ENCODE measurements around the gene MINK1. TPM values are rescaled to one million over a fixed set of nuclear protein-coding genes. Genes with fewer than 3 reads are reported as not detected.
A peak's percentile ranks its signal among the peaks of the same experiment; 100 is the strongest.

Gene MINK1
- total and polyA plus RNA-seq, 9 donors, result 37.6 to 177 (median 95.8) TPM

- Histone ChIP-seq H3K27me3 (no peaks in the 10 kb centered on the region), H3K27ac (peak overlapping the region in 1 of 2 donors; percentile 96), H3K4me3 (peak overlapping the region; percentile 81), H3K9me3 (no peaks in the 10 kb centered on the region), H3K4me1 (ENCODE audit: insufficient read depth) (peaks cover 19% of the 10 kb centered on the region), H3K36me3 (no peaks in the 10 kb centered on the region)
- intact Hi-C loops (cut with DNase I), result no loop called here
- WGBS, 3 donors, result 37 to 55% (median 37%) methylated on average over 4 of the region's 4 CpGs
- no peak for TF ChIP-seq EP300 (IDR thresholded peaks at IDR 0.05)
- no peak for TF ChIP-seq CTCF (IDR thresholded peaks at IDR 0.05)
- no peak for TF ChIP-seq POLR2A (IDR thresholded peaks at IDR 0.05)
- no peak for DNase-seq
Measured at GRCh38 chr17:4834681-4835020, 1.5 kb downstream of the MINK1 start.

GRCh38 chr17:4836221-4836620 lies 3.1 kb downstream of the MINK1 start:
- Histone ChIP-seq H3K4me3 (no peak overlapping the region), H3K9me3 (no peaks in the 10 kb centered on the region), H3K27ac (peak overlapping the region in 1 of 2 donors; percentile 57), H3K4me1 (ENCODE audit: insufficient read depth) (peaks cover 31% of the 10 kb centered on the region), H3K27me3 (no peaks in the 10 kb centered on the region), H3K36me3 (no peaks in the 10 kb centered on the region)
- TF ChIP-seq POLR2A (IDR thresholded peaks at IDR 0.05) (no peak), EP300 (IDR thresholded peaks at IDR 0.05) (no peak), CTCF (IDR thresholded peaks at IDR 0.05) (no peak)
- intact Hi-C loops (cut with DNase I), result no loop called here
- WGBS, 3 donors, result 56 to 67% (median 66%) methylated on average over 4 of the region's 4 CpGs
- DNase-seq, result no peak

GRCh38 chr17:4837471-4838308 lies 4.5 kb downstream of the MINK1 start:
- intact Hi-C loops (cut with DNase I), result no loop called here

GRCh38 chr17:4838309-4838785 lies 5.2 kb downstream of the MINK1 start:
- H3K4me1 ChIP-seq (ENCODE audit: insufficient read depth), result peaks cover 32% of the 10 kb centered on the region
- H3K27me3 ChIP-seq, result no peaks in the 10 kb centered on the region
- WGBS, 3 donors, result 29 to 43% (median 34%) methylated on average over 3 of the region's 3 CpGs
- no peaks in the 10 kb centered on the region for H3K9me3 ChIP-seq
- DNase-seq, result no peak
- H3K36me3 ChIP-seq, result no peaks in the 10 kb centered on the region
- no peak overlapping the region for H3K4me3 ChIP-seq
- intact Hi-C loops (cut with DNase I), result no loop called here
- H3K27ac ChIP-seq, result peak overlapping the region; percentile 25 to 66
- TF ChIP-seq CTCF (IDR thresholded peaks at IDR 0.05), result no peak
- TF ChIP-seq POLR2A (IDR thresholded peaks at IDR 0.05), result no peak
- TF ChIP-seq EP300 (IDR thresholded peaks at IDR 0.05), result no peak

More at GRCh38 chr17:4837471-4838308, 4.5 kb downstream of the MINK1 start:
- peak; percentile 48 to 77 (median 57) for DNase-seq
- H3K36me3 ChIP-seq, result no peaks in the 10 kb centered on the region
- TF ChIP-seq POLR2A (IDR thresholded peaks at IDR 0.05), result no peak
- TF ChIP-seq CTCF (IDR thresholded peaks at IDR 0.05), result no peak
- TF ChIP-seq EP300 (IDR thresholded peaks at IDR 0.05), result no peak
- peak overlapping the region; percentile 25 to 66 for H3K27ac ChIP-seq
- H3K27me3 ChIP-seq, result no peaks in the 10 kb centered on the region
- no peaks in the 10 kb centered on the region for H3K9me3 ChIP-seq
- WGBS, 3 donors, result 6 to 15% (median 10%) methylated on average over 13 of the region's 13 CpGs
- no peak overlapping the region for H3K4me3 ChIP-seq
- peaks cover 32% of the 10 kb centered on the region for H3K4me1 ChIP-seq (ENCODE audit: insufficient read depth)

Data from ovary (tissue), 9 donors.